Stomach (tissue), 4 donors: Measurements from ENCODE around the gene PTGER1.

Source experiments
- EP300 ChIP-seq: sonication (generic); formaldehyde crosslinking; IDR thresholded peaks from one replicate; pipeline ENCODE4 v1.6.1; 2017; ENCODE audit warnings: antibody characterized with exemption
- POLR2A ChIP-seq, 4 donors: fragments of 450-650 bp; IDR thresholded peaks; one replicate each; pipeline ENCODE4 v1.6.1; 2016; ENCODE audit warnings: antibody characterized with exemption in 4 of 4, control low read depth in 2 of 4, mild to moderate bottlenecking in 1 of 4, moderate library complexity in 1 of 4
- POLR2AphosphoS5 ChIP-seq, 3 donors: sonication (generic); formaldehyde crosslinking; IDR thresholded peaks; one replicate each; pipeline ENCODE4 v1.6.1; 2016; ENCODE audit warnings: antibody characterized with exemption in 3 of 3
- TF ChIP-seq, protein P1 (sequence below), 7 experiments: fragments of 450-650 bp in 4 of 7; fragments of 200-600 bp in 3 of 7; sonication (generic) in 3 of 7; IDR thresholded peaks; one replicate each; pipeline ENCODE4 v1.5.1; 2016 to 2019; ENCODE audit warnings: antibody characterized with exemption in 7 of 7, control low read depth in 2 of 7, mild to moderate bottlenecking in 1 of 7

GRCh38 chr19:14497228-14497921 lies 22.2 kb upstream of the PTGER1 start:
- TF ChIP-seq, protein P1, sequence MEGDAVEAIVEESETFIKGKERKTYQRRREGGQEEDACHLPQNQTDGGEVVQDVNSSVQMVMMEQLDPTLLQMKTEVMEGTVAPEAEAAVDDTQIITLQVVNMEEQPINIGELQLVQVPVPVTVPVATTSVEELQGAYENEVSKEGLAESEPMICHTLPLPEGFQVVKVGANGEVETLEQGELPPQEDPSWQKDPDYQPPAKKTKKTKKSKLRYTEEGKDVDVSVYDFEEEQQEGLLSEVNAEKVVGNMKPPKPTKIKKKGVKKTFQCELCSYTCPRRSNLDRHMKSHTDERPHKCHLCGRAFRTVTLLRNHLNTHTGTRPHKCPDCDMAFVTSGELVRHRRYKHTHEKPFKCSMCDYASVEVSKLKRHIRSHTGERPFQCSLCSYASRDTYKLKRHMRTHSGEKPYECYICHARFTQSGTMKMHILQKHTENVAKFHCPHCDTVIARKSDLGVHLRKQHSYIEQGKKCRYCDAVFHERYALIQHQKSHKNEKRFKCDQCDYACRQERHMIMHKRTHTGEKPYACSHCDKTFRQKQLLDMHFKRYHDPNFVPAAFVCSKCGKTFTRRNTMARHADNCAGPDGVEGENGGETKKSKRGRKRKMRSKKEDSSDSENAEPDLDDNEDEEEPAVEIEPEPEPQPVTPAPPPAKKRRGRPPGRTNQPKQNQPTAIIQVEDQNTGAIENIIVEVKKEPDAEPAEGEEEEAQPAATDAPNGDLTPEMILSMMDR (IDR thresholded peaks at IDR 0.05): no peak
- no peak for TF ChIP-seq POLR2A (IDR thresholded peaks at IDR 0.05)
- no peak for TF ChIP-seq EP300
- peak in 1 of 3 donors; percentile 67 for TF ChIP-seq POLR2AphosphoS5 (IDR thresholded peaks at IDR 0.05)
